K562 (cell line): ENCODE data around the gene SLC25A1. TPM values are rescaled to one million over a fixed set of nuclear protein-coding genes. Genes with fewer than 3 reads are reported as not detected.

Experiments used
- CBX8 ChIP-seq: fragments of 200-600 bp; sonication (generic); IDR thresholded peaks from 2 replicates; pipeline ENCODE4 v1.6.1; 2012; ENCODE audit warnings: borderline replicate concordance, mixed run types, low read depth, mild to moderate bottlenecking, moderate library complexity, mixed read lengths, low read length, control low read depth, inconsistent platforms; ENCODE audit not compliant: poor library complexity, severe bottlenecking; ENCODE audit errors: extremely low read depth
- ELK1 ChIP-seq: sonication (generic); formaldehyde crosslinking; IDR thresholded peaks from 2 replicates; pipeline ENCODE4 v1.8.1; 2022; ENCODE audit warnings: missing genetic modification reagents
- EWSR1 ChIP-seq: fragments of 450-650 bp; IDR thresholded peaks from 2 replicates; pipeline ENCODE4 v1.6.1; 2018; ENCODE audit warnings: borderline replicate concordance, mild to moderate bottlenecking, low read depth, moderate library complexity; ENCODE audit not compliant: partially characterized antibody
- IFI16 ChIP-seq: fragments of 250-450 bp; sonication (Bioruptor Pico); IDR thresholded peaks from 2 replicates; pipeline ENCODE4 v2.1.2; 2022; ENCODE audit warnings: mild to moderate bottlenecking, inconsistent platforms
- POLR2G ChIP-seq: fragments of 200-400 bp; formaldehyde crosslinking; IDR thresholded peaks from 2 replicates; pipeline ENCODE4 v1.6.1; 2017; ENCODE audit warnings: low read depth, mild to moderate bottlenecking, antibody characterized with exemption, low read length, moderate library complexity
- POU5F1 ChIP-seq: fragments of 150-350 bp; IDR thresholded peaks from 2 replicates; pipeline ENCODE4 v1.6.1; 2014; ENCODE audit warnings: borderline replicate concordance, low read length, low read depth, mild to moderate bottlenecking; ENCODE audit not compliant: partially characterized antibody
- SREBF1 ChIP-seq: fragments of 150-350 bp; IDR thresholded peaks from 2 replicates; pipeline ENCODE4 v1.6.1; 2014; ENCODE audit warnings: antibody characterized with exemption, low read depth, low read length, borderline replicate concordance
- TGIF2 ChIP-seq: sonication (generic); formaldehyde crosslinking; IDR thresholded peaks from 2 replicates; pipeline ENCODE4 v1.8.1; 2022; ENCODE audit warnings: mild to moderate bottlenecking, missing genetic modification reagents, moderate library complexity
- ZBTB11 ChIP-seq, 3 experiments: fragments of 200-800 bp in 1 of 3; fragments of 250-450 bp in 1 of 3; fragments of 450-650 bp in 1 of 3; sonication (Bioruptor Pico) in 1 of 3; sonication (Bioruptor generic) in 1 of 3; formaldehyde crosslinking in 1 of 3; IDR thresholded peaks; 2 replicates each; pipeline versions ENCODE4 v1.6.1 to v1.8.0; 2016 to 2022; ENCODE audit warnings: mild to moderate bottlenecking in 2 of 3, missing genetic modification characterization in 2 of 3, missing compliant biosample characterization in 1 of 3, moderate library complexity in 1 of 3
- ZNF134 ChIP-seq: fragments of 250-450 bp; sonication (Bioruptor Pico); conservative IDR thresholded peaks from 2 replicates; pipeline ENCODE4 v1.4.0; 2020
- ZNF224 ChIP-seq: sonication (generic); formaldehyde crosslinking; IDR thresholded peaks from 2 replicates; pipeline ENCODE4 v1.8.0; 2022; ENCODE audit warnings: mild to moderate bottlenecking, missing genetic modification reagents
- ZNF695 ChIP-seq: fragments of 450-650 bp; formaldehyde crosslinking; IDR thresholded peaks from 2 replicates; pipeline ENCODE4 v1.4.0; 2020; ENCODE audit warnings: mild to moderate bottlenecking, moderate library complexity
- polyA plus RNA-seq, 8 experiments: library from polyadenylated mRNA; depleted of rRNA in 4 of 8; stranded (reverse) in 5 of 8; unstranded in 3 of 8; fragments of >200 nt; fragmentation: Nextera tagmentation in 2 of 8; fragmentation: Illumina TruSeq in 1 of 8; extraction: Ambion mirVana in 2 of 8; extraction: Trizol in 1 of 8; gene quantifications; 2 replicates each; pipeline versions ENCODE4 v1.2.1 to v1.2.3, GENCODE V29; 2011 to 2014; ENCODE audit warnings: inconsistent platforms in 1 of 8, missing spikeins in 1 of 8
- total RNA-seq, 7 experiments: library from RNA; depleted of rRNA in 6 of 7; stranded (reverse); fragments of >200 nt in 6 of 7; fragmentation: Illumina TruSeq in 2 of 7; extraction: Trizol in 2 of 7; gene quantifications; 2 replicates each; pipeline versions ENCODE4 v1.2.1 to v1.2.3, GENCODE V29; 2011 to 2021; ENCODE audit warnings: low replicate concordance in 1 of 7
- TF ChIP-seq, protein P1 (sequence below): fragments of 450-650 bp; formaldehyde crosslinking; IDR thresholded peaks from 2 replicates; pipeline ENCODE4 v1.4.0; 2020; ENCODE audit warnings: mild to moderate bottlenecking, moderate library complexity
- TF ChIP-seq, protein P2 (sequence below): fragments of 250-450 bp; sonication (Bioruptor Pico); IDR thresholded peaks from 2 replicates; pipeline ENCODE4 v1.4.0; 2020
- TF ChIP-seq, protein P3 (sequence below): fragments of 150-350 bp; IDR thresholded peaks from 2 replicates; pipeline ENCODE4 v1.6.1; 2014; ENCODE audit warnings: low read depth, mild to moderate bottlenecking, low read length, borderline replicate concordance

SLC25A1 gene
- total and polyA plus RNA-seq, 9 of the 15 experiments (the other 6 are each of a cell fraction or from before 2014, with no cell fraction given): 11.0 to 408 (median 110) TPM

- TF ChIP-seq, protein P1, sequence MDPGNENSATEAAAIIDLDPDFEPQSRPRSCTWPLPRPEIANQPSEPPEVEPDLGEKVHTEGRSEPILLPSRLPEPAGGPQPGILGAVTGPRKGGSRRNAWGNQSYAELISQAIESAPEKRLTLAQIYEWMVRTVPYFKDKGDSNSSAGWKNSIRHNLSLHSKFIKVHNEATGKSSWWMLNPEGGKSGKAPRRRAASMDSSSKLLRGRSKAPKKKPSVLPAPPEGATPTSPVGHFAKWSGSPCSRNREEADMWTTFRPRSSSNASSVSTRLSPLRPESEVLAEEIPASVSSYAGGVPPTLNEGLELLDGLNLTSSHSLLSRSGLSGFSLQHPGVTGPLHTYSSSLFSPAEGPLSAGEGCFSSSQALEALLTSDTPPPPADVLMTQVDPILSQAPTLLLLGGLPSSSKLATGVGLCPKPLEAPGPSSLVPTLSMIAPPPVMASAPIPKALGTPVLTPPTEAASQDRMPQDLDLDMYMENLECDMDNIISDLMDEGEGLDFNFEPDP: no peak
- TF ChIP-seq SREBF1: no peak
- TF ChIP-seq ZBTB11 (CRISPR knock-in tag; IDR thresholded peaks at IDR 0.05): no peak
- no peak for TF ChIP-seq TGIF2 (CRISPR knock-in tag)
- TF ChIP-seq, protein P2, sequence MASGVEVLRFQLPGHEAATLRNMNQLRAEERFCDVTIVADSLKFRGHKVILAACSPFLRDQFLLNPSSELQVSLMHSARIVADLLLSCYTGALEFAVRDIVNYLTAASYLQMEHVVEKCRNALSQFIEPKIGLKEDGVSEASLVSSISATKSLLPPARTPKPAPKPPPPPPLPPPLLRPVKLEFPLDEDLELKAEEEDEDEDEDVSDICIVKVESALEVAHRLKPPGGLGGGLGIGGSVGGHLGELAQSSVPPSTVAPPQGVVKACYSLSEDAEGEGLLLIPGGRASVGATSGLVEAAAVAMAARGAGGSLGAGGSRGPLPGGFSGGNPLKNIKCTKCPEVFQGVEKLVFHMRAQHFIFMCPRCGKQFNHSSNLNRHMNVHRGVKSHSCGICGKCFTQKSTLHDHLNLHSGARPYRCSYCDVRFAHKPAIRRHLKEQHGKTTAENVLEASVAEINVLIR (CRISPR knock-in tag): no peak
- no peak for TF ChIP-seq IFI16 (CRISPR knock-in tag)
- TF ChIP-seq CBX8: no peak
- no peak for TF ChIP-seq EWSR1
- TF ChIP-seq ZNF224 (CRISPR knock-in tag): no peak
- no peak for TF ChIP-seq ZNF695 (CRISPR knock-in tag)
- no peak for TF ChIP-seq ELK1
- TF ChIP-seq, protein P3, sequence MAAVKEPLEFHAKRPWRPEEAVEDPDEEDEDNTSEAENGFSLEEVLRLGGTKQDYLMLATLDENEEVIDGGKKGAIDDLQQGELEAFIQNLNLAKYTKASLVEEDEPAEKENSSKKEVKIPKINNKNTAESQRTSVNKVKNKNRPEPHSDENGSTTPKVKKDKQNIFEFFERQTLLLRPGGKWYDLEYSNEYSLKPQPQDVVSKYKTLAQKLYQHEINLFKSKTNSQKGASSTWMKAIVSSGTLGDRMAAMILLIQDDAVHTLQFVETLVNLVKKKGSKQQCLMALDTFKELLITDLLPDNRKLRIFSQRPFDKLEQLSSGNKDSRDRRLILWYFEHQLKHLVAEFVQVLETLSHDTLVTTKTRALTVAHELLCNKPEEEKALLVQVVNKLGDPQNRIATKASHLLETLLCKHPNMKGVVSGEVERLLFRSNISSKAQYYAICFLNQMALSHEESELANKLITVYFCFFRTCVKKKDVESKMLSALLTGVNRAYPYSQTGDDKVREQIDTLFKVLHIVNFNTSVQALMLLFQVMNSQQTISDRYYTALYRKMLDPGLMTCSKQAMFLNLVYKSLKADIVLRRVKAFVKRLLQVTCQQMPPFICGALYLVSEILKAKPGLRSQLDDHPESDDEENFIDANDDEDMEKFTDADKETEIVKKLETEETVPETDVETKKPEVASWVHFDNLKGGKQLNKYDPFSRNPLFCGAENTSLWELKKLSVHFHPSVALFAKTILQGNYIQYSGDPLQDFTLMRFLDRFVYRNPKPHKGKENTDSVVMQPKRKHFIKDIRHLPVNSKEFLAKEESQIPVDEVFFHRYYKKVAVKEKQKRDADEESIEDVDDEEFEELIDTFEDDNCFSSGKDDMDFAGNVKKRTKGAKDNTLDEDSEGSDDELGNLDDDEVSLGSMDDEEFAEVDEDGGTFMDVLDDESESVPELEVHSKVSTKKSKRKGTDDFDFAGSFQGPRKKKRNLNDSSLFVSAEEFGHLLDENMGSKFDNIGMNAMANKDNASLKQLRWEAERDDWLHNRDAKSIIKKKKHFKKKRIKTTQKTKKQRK: no peak
- no peak for TF ChIP-seq POLR2G
- TF ChIP-seq ZNF134 (CRISPR knock-in tag): no peak
- no peak for TF ChIP-seq POU5F1
Measured at GRCh38 chr22:19146215-19146968, 32.1 kb downstream of the SLC25A1 start (continued).
